Stimulated activated CD4-positive, alpha-beta T cell treated with anti-CD3 and anti-CD28 coated beads, Interleukin-4, amount 100 ng/mL, for 1 hour (primary cell): ENCODE data around the gene HSD3B7.

ENCODE experiments used
- DNase-seq: peaks from one replicate; pipeline ENCODE4 v3.0.0-alpha.2; 2020

Gene HSD3B7

GRCh38 chr16:31031276-31031675, 46.3 kb downstream of the HSD3B7 start:
- DNase-seq: no peak

- DNase-seq: peak; percentile 96
Observed at GRCh38 chr16:31032736-31033708, 48.0 kb downstream of the HSD3B7 start, which contains the start of gene STX4. TSS of gene STX4 (plus strand) at chr16:31033558. CDS start at chr16:31033806, 248 bp downstream.

GRCh38 chr16:31033709-31034492, 48.9 kb downstream of the HSD3B7 start:
- peak; percentile 87 for DNase-seq

- no peak for DNase-seq
Observed at GRCh38 chr16:31036691-31037090, 51.7 kb downstream of the HSD3B7 start.
